GM19397 (cell line): ENCODE measurements around the gene BCL11A.
"Not testable (repeated sequence)": the region's sequence is repeated elsewhere in the genome, so short reads cannot be mapped to it uniquely, and the experiment has no call there.

Experiments
- ATAC-seq: cut with Tn5 transposase; IDR thresholded peaks from one replicate; pipeline ENCODE4 v1.9.1; 2021; ENCODE audit warnings: mild to moderate bottlenecking, moderate library complexity; ENCODE audit not compliant: unreplicated experiment

BCL11A gene

GRCh38 chr2:60440767-60441163 is 112.7 kb downstream of the BCL11A start:
- ATAC-seq, result no peak

DNA sequence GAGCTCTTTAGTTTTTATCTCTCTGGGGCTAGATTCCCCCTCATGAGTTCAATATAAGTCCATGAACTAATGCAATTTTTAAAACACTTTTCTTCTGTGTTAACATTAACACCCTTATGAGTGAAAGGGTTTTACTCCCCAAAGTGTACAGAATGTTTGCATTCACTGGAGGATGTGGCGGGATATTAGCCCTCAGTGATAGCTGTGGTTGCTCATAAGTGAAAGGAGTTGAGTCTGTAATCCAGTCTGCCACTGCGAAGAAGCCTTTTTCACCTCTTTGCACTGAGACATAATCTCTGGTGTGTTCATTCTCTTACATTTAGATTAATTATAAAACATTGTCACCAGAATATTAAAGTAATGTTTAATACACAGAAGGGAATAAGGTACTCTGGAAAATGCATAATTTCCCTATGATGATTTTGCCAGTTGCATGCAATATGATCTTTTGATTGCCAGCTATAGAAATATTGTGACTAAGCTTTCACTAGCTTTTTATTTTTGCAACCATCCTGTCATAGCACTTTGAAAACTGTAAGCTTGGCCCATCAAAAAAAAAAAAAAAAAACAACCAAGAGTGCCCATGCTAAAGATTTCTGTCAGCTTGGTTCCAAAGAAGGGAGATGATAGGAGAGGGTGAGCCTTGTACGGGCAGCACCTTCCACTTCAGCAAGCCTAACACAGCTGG is 113.2 kb downstream of the BCL11A start:
- ATAC-seq, result no peak

DNA sequence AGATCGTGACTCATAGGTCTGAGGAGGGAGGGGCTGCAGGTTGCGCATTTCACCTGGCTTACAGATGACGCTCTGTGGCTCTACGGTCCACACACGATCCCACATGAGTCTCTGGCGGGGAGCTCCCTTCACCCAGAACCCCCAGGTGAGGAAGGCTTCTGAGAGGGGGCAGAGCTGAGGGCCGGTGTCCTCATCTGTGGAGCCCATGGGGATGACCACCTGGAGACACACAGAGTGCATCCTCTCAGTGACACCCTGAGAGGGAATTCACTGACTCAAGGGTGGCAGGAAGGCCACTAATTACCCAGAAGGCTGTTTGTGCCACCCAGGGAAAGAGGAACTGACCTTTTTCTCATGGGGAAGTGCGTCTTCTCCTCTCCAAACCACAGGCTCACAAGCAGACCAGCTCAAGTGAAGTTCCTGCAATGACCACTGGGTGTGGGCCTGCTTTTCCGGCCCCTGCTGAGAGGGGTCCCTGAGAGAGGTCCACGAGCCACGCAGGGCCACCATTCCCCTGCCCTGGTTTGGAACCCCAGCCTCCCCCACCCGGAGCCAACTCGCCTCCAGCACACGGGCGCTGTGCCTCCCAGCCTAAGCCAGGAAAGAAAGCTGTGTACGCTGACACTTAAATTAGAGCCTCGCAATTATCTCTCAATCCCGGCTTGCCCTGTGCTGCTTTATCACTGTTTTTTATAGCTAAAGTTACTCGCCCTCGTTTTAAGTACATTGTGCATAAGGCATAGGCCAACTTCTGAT is 114.1 kb downstream of the BCL11A start:
- ATAC-seq, result peak; percentile 96

- no peak for ATAC-seq
Observed at GRCh38 chr2:60438653-60439052, 114.8 kb downstream of the BCL11A start.

DNA sequence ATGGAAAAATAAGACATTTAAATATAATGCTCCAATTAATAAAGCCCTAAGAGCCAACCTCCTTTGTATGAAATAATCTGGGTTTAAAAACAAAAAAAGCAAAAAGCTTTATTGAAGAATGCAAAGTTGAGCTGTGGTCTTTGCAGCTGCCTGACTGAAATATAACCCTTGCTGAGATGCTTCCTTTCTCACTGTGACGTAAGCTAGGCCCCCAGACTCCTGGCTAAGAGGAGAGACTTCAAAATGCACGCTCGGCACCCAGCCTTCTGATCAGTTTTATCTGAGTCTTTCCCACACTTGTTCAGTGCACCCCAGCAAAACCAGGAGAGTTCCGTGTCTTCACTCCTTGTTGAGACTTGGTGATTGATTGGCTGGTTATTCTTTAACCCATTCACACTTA is 115.3 kb downstream of the BCL11A start:
- ATAC-seq, result no peak

DNA sequence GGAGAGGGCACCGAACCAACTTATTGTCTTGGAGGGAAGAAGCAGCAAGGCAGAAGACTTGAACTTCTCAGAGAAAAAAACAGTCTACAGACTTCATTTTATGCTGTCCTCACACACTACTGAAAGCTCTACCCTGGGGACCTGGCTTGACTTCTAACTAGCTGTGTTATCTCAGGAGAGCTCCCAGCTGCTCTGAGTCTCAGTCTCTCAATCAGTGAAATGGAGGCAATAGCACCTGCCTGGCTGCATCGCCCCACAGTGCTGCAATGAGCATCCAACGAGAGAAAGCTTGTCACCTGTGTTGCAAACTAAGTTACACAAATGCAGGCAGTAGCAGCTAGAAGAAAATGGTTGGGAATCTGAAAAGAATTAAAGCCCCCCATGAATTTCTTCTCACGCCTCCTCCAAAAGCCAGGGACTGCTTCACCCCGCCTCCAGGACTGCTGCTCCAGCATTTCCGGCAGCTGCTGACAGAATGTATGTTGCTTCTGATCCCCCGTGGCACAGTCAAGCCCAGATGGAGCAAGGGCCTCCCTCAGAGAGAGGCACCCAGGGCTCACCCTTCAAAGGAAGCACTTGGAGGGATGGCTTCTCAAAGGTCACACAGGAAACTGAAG is 116.3 kb downstream of the BCL11A start:
- no peak for ATAC-seq

DNA sequence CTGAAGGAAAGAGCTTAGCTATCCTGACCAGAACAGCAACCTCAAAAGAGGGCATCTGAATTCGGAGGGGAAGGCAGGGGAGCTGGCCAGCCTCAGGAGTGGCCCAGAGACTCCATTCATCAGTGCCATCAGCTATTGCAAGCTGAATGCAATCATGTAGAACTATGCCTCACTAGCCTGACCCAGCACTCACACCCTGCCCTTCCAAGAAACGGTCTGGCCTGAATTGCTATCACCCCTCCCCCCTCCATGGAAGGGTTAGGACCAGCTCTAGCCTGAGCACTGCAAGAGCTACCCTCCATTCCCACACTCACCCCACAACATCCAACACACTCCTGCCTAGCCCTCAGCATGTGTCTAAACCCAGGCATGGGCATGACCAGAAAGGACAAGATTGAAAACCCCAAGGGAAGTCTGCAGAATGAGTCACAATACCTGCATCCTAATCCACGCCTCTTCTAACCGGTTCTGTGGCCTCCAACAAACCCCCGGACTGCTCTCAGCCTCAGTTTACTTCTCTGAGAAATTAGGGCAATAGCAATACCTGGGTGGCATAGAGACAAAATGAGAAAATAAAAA is 120.3 kb downstream of the BCL11A start:
- ATAC-seq, result no peak

DNA sequence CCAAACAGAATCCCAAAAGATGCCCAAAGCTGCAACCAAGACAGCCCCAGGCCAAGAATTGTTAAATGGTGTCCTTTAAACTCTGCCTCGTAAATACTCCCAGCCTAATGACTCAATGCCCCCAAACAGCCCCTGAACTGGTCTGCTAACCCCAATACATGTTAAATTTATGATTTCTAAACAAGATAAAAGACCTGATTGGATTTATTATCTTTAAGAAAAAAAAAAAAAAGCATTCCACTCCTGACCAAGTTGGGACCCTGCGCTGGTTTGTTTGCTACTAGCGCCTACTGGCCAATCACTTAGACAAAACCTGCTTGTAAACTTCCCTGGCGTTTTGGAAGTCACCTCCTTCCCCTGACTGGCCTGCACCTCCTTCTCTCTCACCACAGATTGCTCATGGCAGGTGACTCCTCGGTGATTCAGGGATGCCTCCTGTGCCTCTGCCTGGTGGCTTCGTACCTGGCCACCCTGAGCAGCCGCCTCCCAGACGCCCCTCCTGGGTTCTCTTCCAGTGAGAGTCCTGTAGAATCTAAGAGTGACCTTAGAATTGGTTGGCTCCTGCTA is 121.3 kb downstream of the BCL11A start:
- no peak for ATAC-seq

DNA sequence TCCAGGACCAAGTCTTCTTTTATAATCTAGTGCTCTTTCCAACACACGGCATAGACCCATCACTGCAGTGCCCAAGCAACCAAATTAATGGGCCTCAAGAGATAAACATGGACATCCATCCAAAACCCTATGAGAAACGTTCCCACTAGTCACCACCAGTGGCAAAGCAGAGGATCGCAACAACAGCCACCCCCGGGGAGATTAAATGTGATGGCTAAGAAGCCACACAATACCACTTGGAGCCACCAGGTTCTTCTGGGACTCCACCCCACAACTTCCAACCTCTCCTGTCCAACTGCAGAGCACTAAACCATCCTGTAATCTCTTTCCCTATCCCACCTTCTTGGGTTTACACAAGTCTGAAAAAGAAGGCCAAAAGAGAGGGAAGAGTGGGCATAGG is 123.8 kb downstream of the BCL11A start:
- ATAC-seq, result no peak

DNA sequence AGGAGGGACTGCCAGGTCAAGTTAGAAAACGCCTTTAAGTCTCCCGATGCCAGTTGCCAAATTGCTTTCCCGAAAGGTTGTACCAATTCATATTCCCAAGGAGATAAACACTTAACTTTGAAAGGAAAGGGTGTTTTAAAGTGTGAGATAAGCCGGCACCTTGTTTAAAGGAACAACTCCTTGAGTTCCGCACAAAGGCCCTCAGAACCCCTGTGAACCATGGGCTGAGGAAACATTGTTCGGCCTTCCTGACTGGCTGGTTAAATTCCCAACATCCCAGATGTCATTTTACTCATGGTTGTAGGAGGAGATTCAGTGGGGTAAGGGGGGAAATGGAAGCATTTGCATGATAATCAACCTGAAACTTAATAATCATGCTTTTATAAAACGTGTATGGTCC is 126.6 kb downstream of the BCL11A start:
- ATAC-seq, result no peak

- ATAC-seq, result no peak
Observed at GRCh38 chr2:60426341-60426740, 127.1 kb downstream of the BCL11A start.

DNA sequence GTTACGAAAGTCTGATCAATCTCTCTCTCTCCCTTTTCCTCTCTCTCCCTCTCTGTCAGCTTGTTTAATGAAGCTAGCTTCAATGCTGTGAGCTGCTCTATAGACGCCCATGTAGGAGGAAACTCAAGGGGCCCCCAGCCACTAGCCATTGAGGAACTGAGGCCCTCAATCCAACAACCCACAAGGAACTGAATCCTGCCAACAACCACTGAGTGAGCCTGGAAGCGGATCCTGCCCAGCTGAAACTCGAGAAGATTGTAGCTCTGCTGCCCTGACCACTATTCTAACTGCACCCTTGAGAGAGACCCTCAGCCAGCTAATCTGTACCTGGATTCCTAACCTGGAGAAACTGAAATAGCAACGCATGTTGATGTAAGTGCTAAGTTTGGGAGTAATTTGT is 129.2 kb downstream of the BCL11A start:
- no peak for ATAC-seq

DNA sequence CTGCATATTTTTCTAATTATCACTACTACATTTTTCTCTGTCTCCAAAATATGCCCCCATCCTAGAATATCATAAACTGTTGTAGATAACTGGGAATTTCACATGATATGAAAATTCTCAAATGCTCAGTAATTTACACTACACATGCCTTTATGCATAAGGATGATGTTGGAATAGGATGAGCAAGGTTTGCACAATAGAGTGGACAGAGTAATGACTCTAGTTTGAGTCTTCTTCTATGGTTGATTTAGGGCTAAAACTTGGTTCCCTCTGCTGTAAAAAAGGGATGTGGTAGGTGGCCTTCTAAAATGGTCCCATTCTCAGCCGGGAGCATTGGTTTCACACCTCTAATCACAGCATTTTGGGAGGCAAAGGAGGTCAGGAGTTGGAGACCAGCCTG is 129.9 kb downstream of the BCL11A start:
- ATAC-seq, result no peak

- ATAC-seq, result no peak
Observed at GRCh38 chr2:60422826-60423483, 130.5 kb downstream of the BCL11A start.

- ATAC-seq, result not testable (repeated sequence)
Observed at GRCh38 chr2:60417210-60417609, 136.2 kb downstream of the BCL11A start.

- ATAC-seq, result no peak
Observed at GRCh38 chr2:60416221-60417008, 137.0 kb downstream of the BCL11A start.

GRCh38 chr2:60415814-60416213 is 137.6 kb downstream of the BCL11A start:
- no peak for ATAC-seq

DNA sequence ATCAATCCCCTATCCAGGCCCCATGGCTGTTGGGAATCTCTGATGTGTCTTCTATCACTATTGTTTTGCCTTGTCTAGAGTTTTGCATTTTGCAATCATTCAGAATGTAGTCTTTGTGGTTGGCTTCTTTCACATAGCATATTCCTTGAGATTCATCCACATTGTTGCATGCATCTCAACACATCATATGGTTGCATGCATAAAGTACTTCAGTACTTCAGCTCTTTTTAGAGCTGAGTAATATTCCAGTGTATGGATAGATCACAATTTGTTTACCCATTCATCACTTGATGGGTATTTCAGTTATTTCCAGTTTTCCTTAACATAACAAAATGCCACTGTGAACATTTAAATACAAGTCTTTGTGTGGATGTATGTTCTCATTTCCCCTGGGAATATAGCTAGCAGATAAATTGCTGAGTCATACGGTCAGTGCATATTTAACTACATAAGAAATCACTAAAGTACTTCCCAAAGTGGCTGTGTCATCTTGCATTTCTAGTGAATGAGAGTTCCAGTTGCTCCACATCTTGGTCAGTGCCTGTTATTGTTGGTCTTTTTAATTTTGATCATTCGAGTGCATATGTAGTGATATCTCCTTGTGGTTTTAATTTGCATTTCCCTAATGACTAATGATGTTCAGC is 138.8 kb downstream of the BCL11A start:
- ATAC-seq, result no peak

GRCh38 chr2:60413814-60414168 is 139.7 kb downstream of the BCL11A start:
- peak; percentile 75 for ATAC-seq
